ENCODE measurements around the gene FBLIM1.

DNA sequence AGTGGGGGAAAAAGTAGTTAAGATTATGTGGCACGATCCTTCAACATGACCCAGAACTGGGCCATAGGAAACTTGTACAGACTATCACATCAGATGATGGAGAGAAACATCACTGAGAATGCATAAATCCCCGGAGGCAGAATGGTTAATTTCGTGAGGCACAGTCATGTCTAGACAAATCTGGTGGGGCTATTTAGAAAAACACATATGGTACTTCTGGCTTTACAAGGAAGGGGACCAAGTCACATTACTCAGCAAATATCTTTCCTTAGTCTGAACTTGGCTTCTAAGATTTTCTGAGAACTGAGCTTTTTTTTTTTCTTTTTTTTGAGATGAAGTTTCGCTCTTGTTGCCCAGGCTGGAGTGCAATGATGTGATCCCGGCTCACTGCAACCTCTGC lies 58.1 kb downstream of the FBLIM1 start:
- TF ChIP-seq, protein P1, sequence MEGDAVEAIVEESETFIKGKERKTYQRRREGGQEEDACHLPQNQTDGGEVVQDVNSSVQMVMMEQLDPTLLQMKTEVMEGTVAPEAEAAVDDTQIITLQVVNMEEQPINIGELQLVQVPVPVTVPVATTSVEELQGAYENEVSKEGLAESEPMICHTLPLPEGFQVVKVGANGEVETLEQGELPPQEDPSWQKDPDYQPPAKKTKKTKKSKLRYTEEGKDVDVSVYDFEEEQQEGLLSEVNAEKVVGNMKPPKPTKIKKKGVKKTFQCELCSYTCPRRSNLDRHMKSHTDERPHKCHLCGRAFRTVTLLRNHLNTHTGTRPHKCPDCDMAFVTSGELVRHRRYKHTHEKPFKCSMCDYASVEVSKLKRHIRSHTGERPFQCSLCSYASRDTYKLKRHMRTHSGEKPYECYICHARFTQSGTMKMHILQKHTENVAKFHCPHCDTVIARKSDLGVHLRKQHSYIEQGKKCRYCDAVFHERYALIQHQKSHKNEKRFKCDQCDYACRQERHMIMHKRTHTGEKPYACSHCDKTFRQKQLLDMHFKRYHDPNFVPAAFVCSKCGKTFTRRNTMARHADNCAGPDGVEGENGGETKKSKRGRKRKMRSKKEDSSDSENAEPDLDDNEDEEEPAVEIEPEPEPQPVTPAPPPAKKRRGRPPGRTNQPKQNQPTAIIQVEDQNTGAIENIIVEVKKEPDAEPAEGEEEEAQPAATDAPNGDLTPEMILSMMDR (IDR thresholded peaks at IDR 0.05) = no peak
- TF ChIP-seq POLR2A (IDR thresholded peaks at IDR 0.05) = no peak

Measured in testis (tissue), 2 donors.